HG03196 (cell line): ENCODE results near the gene ATXN10.
"Not testable (repeated sequence)": the region's sequence is repeated elsewhere in the genome, so short reads cannot be mapped to it uniquely, and the experiment has no call there.

Source experiments
- ATAC-seq: cut with Tn5 transposase; IDR thresholded peaks from one replicate; pipeline ENCODE4 v1.9.1; 2021; ENCODE audit not compliant: unreplicated experiment

The ATXN10 gene

DNA sequence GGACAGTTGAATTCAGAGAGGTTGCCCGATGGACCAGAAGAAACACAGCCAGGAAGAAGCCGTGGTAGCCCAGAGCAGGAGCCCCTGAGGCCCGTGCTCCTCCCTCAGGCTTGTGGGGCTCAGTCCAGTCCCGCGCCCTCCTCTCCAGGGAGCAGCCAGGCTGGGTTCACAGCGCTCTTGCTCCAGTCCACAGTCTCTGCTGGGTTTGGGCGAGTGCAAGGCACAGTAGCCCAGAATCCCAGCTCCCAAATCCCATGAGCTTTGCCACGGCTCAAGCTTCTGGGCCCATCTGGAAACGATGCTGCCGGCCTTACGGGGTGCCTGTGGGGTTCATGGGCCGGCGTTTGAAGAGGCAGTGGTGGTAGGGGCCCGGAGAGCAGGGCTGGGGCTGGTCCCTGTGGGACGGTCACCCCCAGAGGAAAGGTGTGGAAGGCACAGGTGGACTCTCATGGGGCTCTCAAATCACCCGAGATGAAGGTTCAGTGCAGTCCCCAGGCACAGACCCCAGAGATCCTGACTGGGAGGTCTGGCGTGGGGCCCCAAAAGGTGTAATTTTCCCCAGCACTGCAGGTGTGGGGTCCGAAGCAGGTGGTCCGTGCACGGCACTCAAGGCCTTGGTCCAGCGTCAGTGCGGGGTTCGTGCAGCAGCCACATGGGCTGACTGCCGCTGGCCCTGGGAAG, 30.6 kb upstream of the ATXN10 start:
- ATAC-seq, result no peak

DNA sequence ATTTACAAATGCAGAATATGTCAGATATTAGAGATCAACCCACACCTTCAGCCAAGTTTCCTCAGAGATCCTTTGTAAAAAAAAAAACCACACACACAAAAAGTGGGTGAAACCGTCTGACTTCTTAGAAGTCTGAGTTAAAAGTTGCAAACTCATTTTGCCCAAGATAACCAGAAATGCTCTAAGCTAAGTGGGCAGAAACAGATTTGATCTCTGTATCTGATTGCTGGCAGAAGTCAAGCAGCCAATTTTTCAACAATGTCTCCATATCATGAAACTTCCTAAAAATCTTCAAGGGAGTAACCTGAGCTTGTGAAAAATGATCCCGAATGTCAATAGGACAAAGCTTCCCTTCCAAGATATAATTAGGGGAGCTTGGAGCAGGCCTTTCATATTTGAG, 28.6 kb upstream of the ATXN10 start:
- ATAC-seq, result no peak

DNA sequence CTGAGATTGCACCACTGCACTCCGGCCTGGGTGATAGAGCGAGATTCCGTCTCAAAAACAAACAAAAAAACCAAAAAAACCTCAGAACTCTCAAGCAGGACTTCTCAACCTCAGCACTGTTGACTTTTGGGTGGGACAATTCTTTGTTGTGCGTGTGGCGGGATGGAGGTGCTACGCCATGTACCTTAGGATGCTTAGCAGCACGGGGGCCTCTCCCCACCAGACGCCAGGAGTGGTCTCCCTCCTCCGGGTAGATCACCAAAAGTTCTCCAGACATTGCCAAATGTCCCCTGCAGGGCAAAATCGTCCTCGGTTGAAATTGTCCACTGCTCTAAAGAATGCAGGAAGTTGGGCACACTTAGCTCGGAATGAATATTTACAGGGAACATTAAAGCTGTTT, 26.9 kb upstream of the ATXN10 start:
- ATAC-seq, result no peak

DNA sequence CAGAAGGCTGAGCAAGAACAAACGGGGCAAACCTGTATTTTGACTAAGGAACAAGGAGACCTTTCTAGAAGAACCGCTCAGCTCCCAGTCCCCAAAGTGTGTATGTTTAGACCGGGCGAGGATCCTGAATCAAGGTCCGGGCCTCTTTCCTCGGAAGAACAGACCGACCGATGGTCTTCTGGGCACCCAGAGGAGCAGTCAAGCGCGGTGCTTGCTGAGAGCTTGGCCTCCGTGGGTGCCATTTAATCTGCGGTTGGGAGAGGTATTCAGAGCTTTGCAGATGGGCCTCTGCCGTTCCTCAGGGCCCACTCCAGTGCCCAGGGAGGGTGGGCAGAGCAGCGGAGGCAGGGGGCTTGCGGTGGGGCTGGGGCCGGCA, 26.5 kb upstream of the ATXN10 start:
- no peak for ATAC-seq

DNA sequence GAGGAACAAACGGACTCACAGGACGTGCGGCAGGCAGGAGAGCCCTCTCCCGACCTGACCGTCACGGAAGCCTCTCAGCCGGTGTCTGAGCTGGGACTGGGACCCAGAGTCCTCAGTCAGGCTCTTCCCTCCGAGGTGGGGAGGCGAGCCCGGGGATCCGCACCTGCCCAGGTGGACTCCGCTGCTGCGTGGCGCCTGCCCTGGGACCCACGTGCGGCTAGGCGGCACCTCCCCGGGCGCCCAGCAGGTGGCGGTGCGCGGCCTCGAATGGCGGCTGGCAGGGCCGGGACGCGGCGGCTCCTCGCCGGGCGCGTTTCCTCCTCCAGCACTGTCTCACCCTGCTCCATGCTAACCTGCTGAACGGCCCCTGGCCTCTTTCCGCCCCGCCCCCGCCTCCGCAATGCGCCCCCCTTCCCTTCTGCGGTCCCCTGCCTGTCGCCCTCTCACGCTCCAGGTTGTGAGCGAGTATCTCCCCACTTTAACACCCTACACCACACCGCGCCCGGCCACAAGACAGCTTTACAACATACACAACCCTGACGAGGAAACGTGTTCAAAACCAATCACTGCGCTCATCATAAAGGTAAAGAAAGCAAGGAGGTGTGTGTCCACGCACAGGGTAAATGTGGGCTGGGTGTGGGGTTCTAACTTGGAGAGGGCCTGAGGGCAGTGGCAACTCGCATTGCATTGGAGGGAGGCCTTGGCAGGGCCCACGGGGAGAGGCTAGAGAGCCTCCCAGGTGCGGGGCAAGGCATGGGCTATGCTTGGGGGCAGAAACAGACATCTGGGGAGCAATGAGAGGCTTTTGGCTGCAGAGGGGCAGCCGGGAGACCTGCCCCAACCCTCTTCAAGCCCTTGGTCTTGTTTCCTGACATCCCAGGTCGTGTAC, 25.9 kb upstream of the ATXN10 start:
- peak; percentile 68 for ATAC-seq

DNA sequence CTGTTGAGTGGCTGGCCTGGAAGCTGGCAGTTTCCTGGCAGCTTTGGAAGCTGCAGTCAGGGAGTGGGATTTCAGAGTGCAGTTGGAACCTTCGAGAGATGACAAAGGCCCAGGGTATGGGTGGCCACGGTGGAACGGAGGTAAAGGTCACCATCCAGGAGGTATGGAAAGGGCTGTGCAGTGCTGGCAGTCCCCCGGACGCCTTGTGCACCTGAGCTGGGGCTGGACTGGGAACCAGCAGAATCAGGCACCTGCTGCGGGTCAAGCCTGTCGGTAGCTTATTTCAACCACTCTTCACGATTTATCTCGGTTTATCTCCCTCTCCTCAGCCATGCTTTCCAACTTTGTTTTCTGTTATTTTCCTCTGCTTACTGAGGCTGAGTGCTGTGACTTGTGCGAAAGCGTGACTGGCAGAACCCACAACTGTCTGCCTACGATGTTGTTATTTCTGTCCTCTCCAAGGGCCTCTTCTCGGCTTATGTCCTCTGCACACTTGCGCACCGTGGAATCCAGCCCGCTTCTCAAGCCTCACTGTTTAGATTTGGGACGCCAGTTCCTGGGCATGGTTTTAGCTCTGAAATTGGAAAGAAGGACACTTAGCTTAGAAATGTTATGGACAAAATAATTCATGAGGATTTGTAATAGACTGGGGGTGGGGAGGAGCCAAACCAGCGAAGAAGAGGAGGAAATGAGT, 24.0 kb upstream of the ATXN10 start:
- ATAC-seq, result no peak

DNA sequence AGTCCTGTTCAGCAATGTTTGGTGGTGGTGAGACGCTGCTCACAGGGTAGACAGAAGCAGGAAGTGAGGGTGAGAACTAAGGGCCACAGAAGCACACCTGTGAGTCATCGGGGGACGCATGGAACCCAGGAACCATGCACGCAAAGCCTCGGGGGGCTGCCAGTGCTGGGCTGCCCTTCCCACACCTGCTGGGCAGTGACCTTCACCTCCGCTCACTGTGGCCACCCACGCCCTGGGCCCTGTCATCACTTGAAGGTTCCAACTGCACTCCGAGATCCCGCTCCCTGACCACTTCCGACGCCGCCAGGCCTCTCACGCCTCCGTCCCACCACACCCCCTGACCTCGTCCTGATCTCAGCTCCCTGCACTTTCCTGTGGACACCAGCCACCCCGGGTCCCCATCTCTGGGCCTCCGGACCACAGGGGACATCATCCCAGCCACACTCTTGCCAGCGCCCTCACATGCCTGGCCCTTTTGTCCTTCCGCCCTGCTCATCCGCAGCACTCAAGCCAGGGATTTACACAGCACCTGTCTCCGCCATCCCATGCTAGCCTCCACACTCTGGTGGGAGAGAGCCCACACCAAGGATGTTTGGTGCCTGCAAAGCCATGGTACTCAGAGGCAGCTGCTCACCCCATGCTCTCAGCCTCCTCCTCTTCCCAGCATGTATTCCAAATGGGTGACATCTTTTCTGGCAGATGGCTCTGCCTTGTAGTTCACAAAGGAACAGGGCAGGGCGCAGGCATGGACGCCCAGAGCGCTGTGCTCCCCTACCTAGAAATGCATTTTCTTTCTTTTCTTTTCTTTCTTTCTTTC, 23.1 kb upstream of the ATXN10 start:
- no peak for ATAC-seq

DNA sequence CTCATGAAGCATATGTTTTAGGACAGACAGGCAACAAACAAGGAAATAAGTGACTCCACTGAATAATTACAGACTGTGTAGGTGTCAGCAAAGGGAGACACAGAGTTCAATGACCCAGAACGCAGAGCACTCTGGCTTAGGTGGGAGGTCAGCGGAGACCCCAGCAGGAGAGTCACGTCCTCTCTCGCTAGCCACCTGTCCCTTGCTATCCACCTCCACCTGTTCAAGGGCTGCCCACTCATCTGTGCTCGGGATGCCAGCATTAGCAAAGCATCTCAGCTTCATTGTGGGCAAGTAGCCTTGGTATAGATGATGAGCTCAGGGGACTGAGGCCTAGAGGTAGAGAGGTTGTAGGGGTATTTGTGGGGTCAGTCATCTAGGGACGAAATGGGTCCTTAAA, 21.8 kb upstream of the ATXN10 start:
- ATAC-seq, result no peak

DNA sequence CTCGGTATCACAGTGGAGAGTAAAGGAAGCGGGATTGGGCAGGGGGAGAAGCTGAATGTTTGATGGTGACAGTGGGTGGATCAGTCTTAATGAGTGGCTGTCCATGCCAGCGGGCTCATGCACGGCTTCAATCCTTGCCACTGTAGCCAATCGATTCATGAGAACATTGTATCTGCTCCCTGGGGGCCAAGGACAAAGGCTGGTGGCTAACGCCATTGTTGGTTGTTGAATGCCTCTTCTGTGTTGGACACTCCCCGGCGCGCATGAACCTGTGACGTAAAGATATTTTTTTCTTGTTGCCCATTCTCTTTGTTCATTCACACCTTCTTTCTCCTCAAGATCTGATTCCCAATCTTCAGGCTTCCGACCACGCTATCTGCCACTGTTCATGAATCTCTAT, 20.9 kb upstream of the ATXN10 start:
- ATAC-seq, result no peak

DNA sequence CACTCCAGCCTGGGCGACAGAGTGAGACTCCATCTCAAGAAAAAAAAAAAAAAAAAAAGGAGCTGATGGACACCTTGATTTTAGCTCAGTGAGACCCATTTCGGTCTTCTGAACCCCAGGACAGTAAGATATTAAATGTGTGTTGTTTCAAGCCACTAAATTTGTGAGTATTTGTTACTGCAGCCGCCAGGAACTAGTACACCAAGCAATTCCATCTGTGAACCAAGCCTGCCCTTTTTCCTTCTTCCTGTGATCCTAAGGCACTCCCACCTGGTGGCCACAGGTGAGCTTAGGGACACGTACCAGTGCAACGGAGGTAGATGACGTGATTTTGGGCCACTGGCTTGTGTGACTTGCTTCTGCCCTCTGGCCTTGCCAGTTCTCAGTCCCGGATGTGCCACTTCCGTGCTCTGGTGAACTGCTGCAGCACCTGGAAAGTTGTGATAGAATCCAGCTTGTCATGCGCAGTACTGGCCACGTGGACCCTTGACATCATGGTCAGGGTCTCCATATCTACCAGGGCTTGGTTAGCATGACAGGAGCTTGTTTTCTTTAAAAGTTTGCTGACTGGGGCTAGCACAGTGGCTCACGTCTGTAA, 19.6 kb upstream of the ATXN10 start:
- no peak for ATAC-seq

DNA sequence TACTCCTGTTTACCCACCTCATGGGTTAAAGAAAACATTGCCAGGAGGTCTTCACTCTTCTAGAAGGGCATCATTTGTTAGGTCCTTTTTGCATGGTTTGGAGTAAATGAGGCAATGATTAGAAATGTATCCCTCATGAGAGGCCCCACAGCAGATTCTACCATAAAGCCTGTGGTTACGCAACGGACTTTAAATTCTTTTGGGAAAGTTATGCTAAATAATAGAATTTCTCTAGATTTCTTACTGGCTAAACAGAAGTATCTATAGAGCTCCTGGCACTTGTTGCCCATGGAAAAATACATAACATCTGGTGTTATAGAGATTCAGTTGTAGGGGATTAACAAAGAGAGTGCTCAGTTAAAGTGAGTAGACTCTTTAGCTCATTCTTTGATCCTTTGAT, 15.1 kb upstream of the ATXN10 start:
- no peak for ATAC-seq

DNA sequence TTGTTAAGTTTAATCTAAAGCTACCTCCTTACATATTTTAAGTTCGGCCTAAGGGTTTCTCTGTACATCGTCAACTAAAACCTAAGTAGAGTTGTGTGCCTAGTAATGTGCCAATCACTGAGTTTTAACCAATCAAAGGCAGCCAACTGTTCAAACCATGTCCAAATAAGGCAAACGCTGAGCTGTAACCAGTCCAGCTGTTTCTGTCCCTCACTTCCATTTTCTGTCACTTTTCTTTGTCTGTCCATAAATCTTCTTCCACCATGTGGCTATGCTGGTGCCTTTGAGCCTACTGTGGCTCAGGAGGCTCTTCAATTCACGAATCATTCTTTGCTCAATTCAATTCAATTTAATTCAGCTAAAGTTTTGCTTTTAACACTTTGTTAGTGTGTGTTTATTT, 13.9 kb upstream of the ATXN10 start:
- no peak for ATAC-seq

DNA sequence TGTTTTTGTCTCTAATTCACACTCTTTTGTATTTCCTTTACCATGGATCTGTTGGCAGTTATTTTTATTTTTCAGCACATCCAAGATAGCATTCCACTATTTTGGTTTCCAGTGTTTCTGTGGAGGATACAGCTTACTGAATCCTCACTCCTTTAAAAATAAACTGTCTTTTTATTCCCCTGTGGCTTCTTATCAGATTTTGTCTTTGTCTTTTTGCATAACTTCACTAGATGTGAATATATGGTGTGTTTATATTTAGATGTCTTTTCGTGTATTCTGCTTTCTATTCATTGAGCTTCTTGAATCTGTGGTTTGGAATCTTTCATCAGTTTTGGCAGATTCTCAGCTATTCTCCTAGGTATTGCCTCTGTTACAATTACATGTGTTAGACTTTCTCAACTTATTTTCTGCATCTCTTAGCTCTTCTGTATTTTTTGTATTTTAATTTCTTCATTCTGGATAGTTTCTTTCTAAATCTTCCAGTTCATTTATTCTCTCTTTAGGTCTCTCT, 7.4 kb upstream of the ATXN10 start:
- no peak for ATAC-seq

DNA sequence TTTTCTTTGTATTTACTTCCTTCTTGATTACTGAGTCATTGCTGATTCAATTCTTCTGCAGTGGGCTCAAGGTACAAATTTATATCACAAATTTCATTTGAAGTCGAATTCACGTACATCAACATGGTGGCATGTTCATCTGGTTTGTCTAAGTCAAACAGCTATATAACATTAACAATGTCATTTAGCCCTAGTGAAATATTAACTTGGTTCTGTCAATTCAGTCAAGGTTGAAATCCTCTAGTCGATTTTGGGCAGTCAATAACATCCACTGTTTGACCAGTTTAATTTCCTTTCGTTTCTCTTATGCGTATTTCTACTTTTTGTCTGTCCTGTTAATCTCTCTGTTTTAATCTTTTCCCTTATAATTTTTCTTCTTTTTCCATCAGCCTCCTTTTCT, 4.1 kb upstream of the ATXN10 start:
- no peak for ATAC-seq

DNA sequence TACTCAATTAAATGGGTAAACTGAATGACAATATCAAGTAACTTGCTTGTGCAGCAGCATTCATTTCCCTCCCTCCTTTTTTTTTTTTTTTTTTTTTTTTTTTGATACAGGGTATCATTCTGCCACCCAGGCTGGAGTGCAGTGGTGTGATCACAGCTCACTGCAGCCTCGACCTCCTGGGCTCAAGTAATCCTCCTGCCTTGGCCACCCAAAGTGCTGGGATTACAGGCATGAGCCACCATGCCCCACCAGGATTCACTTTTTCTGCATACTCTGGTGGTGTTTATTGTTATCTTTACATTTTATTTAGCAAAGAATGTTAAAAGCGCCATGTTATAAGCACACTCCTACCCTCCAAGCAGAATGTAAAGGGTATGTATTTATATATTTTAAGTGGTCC, 1.3 kb upstream of the ATXN10 start:
- ATAC-seq, result not testable (repeated sequence)

DNA sequence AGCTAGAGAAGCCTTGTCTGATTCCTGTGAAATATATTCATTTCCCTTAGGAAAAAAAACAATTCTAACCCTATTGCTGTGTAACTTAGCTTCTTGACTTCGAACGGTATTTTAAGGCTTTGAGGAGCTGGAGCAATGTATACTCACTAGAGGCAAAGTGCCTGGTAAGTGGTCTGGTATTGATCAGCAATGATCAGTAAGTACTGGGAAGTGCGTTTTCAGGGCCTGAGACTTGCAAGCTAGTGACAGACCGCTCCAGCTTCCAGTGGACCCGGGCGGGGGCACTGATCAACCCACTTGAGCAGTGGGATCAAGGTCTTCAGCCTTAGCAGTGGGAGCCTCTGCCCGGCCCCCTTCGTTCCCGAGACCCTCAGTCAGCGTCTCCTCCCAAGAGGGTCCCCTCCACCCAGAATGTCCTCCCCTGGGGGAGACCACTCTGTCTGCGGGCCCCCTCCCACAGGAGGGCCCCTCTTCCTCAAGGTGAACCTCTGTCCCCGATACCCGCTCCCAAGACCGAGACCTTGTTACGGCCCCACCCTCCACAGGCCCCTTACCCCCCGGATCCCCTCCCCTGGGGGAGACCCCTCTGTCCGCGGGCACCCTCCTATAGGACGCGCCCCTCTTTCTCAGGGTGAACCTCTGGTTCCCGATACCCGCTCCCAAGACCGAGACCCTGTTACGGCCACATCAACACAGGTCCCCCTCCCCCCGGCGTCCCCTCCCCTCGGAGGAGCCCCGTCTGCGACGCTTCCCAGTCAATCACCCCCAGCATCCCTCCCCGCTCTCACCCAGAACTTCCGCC, 452 bp upstream of the ATXN10 start:
- ATAC-seq, result no peak

DNA sequence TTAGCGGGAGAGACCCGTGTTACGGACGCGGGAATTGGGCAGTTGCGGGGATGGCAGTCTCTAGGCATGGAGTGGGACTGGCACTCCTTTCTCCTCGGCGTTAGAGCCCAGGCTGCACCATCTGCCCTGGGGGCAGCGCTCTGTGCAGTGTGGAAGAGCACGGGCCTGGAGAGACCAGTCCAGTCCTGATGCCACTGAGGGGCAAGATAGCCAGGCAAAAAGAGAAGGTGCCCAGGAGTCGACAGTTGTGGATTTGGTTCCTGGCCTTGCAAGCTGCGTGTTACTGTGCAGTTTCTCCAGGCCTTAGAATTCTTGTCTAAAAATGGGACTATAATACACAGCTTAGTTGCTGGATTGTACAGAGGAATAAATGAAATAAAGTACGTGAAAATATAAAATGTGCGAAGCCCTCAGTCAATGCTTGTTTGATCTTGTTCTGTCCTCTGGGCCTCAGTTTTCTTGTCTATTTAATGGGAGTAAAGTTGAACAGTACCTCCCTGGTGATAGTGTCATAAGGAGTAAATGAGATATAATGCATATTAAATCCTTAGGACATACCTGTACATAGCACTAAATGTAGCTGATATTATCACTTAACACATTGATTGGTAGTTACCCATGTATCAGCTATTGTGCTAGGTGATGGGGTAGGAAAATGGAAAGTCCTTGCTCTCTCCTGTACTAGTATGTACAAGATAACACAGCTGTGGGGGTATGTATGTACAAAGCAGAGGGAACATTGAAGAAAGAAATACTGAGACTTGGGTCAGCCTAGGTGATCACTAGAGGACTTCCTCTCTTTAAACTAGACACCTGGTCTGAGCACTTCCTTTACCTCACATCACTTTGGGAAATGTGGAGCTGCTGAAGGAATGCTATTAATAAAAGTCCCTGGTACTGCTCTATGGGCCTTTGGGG, 1.2 kb downstream of the ATXN10 start:
- no peak for ATAC-seq

DNA sequence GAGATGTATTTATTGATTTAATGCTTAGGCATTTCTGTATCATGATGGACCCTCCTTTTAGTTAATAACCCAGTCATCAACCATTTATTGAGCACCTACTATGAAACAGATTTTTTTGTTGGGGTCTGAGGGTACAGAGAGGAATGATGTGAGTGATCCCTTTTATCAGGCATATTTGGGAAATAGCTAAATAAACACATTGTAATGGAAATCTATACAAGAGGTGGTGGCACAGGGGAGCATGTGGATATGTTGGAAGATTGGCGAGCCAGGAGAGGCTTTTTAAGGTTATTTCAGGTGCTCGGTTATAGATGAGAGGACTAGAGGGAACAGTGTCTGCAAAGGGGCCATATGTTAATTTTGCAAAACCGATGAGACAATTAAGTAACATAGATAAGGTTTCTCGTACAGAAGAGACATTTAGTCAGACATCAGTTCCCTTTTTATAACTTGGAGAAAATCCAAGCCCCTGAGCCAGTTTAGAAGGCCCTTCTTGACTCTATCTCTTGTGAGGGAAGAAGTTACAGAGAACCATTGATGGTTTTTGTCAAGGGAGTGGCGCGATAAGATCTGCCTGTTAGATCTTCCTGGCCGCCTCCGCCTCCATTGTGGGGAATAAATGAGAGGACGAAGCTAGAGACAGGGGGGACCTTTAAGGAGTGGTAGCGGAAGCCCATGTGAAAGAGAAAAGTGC, 2.0 kb downstream of the ATXN10 start:
- no peak for ATAC-seq
